Vagina (tissue), 2 donors: ENCODE data around the gene SLC25A18.

Source experiments
- CTCF ChIP-seq, 3 experiments: fragments of 450-650 bp in 2 of 3; fragments of 200-600 bp in 1 of 3; sonication (generic) in 1 of 3; IDR thresholded peaks; one replicate each; pipeline ENCODE4 v1.5.1; 2017 to 2019; ENCODE audit warnings: antibody characterized with exemption in 3 of 3, mild to moderate bottlenecking in 2 of 3, moderate library complexity in 2 of 3
- POLR2AphosphoS5 ChIP-seq, 2 donors: sonication (generic); formaldehyde crosslinking; IDR thresholded peaks; one replicate each; pipeline ENCODE4 v1.9.0; 2017; ENCODE audit warnings: antibody characterized with exemption in 2 of 2, mild to moderate bottlenecking in 2 of 2, low read depth in 1 of 2; ENCODE audit not compliant: insufficient read depth in 1 of 2

GRCh38 chr22:17592201-17592600, 28.9 kb downstream of the SLC25A18 start:
- TF ChIP-seq CTCF (IDR thresholded peaks at IDR 0.05) = no peak
- no peak for TF ChIP-seq POLR2AphosphoS5 (IDR thresholded peaks at IDR 0.05; ENCODE audit: insufficient read depth in 1 of 2, low read depth in 1 of 2)
